GM18868 (cell line): Measurements from ENCODE around the gene PATJ.
A peak's percentile ranks its signal among the peaks of the same experiment; 100 is the strongest.
"Not testable (repeated sequence)": the region's sequence is repeated elsewhere in the genome, so short reads cannot be mapped to it uniquely, and the experiment has no call there.

Experiments used
- ATAC-seq: cut with Tn5 transposase; IDR thresholded peaks from one replicate; pipeline ENCODE4 v1.9.1; 2021; ENCODE audit warnings: mild to moderate bottlenecking, moderate library complexity; ENCODE audit not compliant: unreplicated experiment

Gene PATJ

DNA sequence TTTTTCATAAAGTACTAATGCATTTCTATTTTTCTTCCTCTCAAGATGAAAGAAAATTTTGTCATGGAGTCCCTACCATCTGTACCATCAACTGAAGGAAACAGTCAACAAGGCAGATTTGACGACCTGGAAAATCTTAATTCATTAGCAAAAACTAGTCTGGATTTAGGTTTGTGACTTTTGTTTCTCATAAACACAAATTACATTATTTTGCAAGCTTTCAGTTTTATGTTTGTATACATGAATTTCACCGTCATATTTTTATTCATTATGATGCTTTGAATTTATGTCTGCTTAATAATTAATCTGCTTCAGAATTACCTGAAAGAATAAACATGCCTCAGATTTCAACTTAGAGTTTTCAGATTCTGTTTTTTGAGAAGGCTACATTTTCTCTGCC, 132.9 kb downstream of the PATJ start:
- ATAC-seq, result no peak

DNA sequence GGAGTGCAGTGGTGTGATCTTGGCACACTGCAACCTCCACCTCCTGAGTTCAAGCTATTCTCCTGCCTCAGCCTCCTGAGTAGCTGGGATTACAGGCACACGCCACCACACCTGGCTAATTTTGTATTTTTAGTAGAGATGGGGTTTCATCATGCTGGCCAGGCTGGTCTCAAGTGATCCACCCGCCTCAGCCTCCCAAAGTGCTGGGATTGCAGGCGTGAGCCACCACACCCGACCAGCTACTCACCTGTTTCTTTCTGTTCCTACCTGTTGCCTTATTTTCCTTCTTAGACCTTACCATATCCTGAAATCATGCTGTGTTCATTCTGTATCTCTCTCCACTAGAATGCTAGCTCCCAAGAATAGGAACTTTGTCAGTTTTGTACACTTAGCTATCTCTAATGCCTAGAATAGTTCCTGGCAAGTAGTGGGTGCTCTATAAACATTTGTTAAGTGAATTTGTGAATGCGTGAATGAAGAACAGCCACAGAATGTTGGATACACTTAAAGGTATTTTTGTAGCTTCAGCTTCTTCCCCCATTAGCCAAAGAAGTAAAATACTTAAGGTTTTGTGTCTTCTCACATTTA, 137.7 kb downstream of the PATJ start:
- ATAC-seq, result not testable (repeated sequence)

DNA sequence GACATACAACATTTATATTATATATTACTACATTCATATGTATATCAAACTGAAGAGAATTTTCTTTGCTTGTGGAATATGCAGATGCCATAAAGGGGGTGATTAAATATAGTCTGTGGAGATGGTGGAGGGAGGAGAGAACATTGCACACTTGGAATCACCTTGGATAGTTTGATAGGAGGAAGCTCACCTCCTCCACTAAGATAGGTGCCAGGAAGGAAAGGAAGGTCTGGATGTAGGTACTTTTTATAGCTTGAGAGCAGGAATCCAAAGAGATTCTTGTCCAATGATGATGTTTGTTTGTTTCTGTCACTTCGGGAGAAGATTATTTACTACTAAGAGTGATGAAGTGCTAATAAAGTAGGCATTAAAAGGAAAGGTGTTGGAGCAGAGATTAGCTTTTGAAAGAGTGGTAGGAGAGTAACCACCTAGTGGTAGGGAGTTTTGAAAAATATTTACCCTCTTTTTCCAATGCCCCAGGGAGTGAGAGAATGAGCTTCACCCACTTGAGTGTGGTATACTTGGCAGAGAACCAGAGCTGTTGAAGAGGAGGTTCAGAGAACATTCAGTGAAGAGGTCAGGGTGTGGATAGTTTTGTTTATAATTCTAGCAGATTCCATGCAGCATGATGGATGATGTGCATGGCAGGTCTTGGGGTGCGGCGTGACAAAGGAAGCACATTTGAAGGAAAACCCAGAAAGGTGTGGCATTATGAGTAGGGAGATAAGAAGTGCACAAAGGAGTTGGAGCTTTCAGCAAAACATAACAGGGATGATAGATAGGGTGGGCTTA, 145.0 kb downstream of the PATJ start:
- no peak for ATAC-seq

DNA sequence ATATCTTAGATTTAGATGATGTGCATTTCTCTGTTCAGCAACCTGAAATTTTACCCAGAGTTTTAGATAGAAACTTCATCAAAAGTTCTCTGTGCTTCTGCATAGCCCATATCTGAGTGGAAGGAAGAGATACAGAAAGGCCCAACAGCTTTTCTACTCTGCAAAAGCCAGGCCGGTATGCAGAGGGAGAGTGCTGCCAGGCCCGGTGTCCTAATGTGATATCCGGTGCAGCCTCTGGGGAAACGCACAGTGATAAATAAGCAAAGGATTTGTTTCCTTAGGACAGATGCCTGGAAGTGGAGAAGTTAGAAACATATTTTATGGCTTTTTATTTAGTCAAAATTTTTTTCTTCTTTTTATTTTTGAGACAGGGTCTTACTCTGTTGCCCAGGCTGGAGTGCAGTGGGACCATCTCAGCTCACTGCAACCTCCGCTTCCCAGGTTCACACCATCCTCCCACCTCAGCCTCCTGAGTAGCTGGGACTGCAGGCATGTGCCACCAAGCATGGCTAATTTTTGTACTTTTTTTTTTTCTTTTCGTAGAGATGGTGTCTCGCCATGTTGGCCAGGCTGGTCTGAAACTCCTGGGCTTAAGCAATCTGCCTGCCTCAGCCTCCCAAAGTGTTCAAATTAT, 145.8 kb downstream of the PATJ start:
- no peak for ATAC-seq

- ATAC-seq, result no peak
These were observed 146.5 kb downstream of the PATJ start for GRCh38 chr1:61888808-61889207.

DNA sequence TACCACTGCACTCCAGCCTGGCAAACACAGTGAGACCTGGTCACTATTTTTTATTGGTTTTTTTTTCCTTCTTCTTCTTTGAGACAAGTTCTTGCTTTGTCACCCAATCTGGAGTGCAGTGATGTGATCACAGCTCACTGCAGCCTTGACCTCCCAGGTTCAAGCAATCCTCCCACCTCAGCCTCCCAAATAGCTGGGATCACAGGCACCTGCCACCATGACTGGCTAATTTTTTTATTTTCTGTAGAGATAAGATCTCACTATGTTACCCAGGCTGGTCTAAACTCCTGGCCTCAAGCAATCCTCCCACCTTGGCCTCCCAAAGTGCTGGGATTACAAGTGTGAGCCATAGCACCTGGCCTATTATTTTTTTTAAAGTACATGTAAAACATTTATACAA, 148.2 kb downstream of the PATJ start:
- ATAC-seq, result not testable (repeated sequence)

DNA sequence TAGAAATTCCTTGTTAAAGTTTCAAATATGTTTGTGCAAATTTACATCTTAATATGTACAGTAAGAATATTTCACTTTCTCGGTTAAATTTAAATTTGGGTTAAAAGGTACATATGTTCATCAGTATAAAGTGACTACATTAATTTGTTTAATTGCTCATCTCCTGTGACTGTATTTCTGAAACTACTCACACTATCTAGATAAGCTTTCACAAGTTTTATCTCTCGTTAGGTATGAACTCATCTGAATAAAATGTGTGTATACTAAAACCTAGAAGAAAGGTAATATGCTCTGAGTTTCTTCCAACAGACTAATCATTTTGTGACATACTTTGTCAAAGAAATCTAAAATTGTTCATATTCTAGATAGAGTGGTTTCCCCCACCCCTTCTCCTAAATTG, 150.7 kb downstream of the PATJ start:
- no peak for ATAC-seq

DNA sequence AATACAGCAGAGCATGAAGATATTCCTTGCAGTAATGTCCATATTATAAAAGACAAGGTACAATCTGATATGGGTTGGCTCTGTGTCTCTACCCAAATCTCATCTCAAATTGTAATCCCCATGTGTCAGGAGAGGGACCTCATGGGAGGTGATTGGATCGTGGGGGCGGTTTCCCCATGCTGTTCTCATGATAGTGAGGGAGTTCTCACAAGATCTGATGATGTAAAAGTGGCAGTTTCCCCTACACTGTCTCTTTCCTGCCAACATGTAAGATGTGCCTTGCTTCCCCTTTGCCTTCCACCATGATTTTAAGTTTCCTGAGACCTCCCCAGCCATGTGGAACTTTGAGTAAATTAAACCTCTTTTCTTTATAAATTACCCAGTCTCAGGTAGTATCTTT, 152.0 kb downstream of the PATJ start:
- not testable (repeated sequence) for ATAC-seq

DNA sequence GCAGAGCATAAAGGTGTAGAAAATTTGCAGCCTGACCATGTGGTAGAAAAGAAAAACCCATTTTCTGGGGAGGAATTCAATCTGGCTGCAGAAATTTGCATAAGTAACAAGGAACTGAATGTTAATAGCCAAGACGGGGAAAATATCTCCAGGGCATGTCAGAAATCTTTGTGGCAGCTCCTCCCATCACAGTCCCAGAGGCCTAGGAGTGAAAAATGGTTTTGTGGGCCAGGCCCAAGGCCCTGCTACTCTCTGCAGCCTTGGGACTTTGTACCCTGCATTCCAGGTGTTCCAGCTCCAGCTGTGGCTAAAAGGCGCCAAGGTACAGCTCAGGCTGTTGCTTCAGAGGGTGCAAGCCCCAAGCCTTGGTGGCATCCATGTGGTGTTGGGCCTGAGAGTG, 152.9 kb downstream of the PATJ start:
- no peak for ATAC-seq

DNA sequence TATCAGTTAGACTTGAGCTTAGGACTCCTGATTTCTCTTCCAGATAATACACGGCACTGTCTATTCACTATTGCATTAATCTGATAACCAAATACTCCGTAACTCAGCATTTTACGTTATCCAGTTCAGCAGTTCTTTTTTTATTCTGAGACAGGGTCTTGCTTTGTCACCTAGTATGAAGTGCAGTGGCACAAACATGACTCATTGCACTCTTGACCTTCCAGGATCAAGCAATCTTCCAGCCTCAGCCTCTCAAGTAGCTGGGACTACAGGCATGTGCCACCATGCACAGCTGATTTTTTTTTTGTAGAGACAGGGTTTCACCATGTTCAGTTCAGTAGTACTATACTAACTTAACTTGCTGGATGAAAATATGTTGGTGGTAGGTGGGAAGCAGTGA, 156.4 kb downstream of the PATJ start:
- ATAC-seq, result no peak

GRCh38 chr1:61904354-61904753, 162.1 kb downstream of the PATJ start:
- ATAC-seq, result no peak

DNA sequence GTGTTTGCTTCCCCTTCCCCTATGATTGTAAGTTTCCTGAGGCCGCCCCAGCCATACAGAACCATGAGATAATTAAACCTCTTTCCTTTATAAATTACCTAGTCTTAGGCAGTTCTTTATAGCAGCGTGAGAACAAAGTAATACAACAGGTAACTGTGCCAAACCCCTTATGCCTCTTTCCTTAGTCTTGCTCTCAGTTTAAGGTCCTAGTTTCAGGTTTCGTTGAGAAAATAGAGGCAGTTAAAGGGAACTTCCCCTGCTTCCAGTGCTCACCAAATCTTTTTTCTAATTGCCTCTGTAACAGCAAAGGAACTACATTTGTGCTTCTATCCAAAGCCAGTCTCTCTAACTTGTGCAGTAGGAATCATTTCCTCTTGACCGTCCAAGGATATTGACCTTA, 164.8 kb downstream of the PATJ start:
- ATAC-seq, result peak; percentile 77

DNA sequence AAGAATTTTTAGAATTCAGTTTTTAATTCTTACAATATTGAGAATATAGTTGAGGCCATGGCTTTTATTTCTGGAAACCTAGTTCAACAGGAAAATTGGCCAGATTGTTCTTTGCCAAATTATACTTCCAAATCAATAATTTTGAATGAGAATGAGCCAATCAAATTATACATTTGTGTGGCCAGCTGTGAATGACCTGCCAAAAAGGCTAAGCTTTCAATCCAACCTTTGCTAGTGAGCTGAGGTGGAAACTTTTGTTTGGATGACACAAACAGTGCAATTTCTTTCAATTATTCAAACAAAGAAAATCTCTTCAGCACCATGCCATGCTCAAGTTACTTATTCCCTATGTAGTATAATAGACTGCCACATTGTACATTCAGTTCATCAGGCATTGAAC, 167.8 kb downstream of the PATJ start:
- no peak for ATAC-seq

DNA sequence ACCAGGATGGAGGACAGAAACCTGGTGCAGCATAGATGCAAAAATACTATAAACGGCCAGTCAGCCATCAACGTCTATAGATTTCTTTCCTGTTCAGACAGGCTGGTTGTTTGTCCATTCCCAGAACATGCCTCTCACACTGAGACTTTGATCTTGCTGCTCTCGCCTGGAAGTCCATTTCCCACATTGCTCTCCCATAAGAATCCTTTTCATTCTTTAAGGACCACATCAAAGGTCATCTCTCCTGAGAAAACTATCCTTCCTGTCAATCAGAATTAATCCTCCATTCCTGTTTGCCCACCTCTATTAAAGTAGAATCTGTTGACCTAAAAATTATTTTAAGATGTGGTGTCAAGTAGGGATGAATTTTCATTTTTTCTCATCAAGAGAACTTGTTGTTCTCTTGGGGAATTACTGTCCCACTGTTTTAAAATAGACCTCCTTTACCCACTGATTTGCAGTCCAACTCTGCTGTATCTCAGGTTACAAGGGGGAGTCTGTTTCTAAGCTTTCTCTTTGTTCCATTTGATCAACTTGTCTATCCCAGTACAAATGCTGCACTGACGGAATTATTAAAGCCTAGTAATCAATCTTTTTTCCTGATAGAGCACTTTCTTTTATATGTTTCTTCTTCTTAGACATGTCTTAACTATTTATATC, 172.7 kb downstream of the PATJ start:
- no peak for ATAC-seq

GRCh38 chr1:61921435-61921834, 179.2 kb downstream of the PATJ start:
- no peak for ATAC-seq

DNA sequence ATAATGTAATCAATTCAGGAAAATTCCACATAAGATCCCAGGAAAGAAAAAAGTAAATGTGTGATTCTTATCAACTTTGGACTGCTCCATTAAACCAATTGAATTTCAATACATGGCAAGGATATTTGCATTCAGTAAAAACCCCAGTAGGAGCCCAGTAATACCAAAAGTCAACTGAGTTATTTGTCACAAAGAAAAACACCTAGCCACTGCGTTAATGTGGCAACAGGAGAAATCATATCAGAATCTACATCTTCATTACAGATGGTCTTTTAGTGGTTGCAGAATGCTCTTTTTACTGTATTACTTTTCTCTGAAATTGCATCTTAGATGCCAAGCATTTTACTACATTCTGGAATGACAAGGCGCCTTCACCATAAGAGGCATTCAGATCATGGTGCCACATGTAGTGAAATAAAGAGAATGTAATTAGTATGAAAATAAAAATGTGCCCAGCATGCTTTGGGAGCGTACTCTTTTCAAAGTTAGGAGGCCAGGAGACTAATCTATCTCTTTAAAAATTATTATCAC, 180.7 kb downstream of the PATJ start:
- ATAC-seq, result no peak

GRCh38 chr1:61925591-61926298, 183.5 kb downstream of the PATJ start:
- ATAC-seq, result no peak

DNA sequence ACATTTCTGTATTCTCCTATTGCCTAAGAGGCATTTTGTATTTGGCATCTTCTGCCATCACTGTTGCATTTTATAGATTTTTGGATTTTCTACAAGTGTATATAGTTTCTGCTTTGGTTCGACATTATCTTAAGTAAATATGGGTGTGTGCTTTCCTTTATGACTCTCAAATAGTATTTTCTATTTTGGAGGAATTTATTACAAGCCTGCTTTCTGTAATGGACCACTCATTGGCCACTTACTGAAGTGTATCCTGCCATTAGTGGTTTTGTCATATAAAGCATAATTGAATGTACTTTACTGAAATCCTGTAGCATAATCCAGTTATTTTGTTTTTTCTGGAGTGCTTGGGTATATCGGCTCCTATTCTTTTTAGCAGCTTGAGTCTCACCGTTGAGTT, 184.3 kb downstream of the PATJ start:
- ATAC-seq, result no peak

GRCh38 chr1:61930116-61930645, 187.9 kb downstream of the PATJ start:
- no peak for ATAC-seq

- ATAC-seq, result no peak
These were observed 189.5 kb downstream of the PATJ start for GRCh38 chr1:61931587-61932279.
